DOHH2 (cell line): Measurements from ENCODE around the gene EPG5.
"Not testable (repeated sequence)": the region's sequence is repeated elsewhere in the genome, so short reads cannot be mapped to it uniquely, and the experiment has no call there.

Experiments used
- EZH2phosphoT487 ChIP-seq: fragments of 200-600 bp; sonication (generic); IDR thresholded peaks from 2 replicates; pipeline ENCODE4 v1.6.1; 2017; ENCODE audit warnings: borderline replicate concordance, mild to moderate bottlenecking, antibody characterized with exemption, low read length, moderate library complexity, mixed read lengths
- TF ChIP-seq, protein P1 (sequence below): fragments of 200-600 bp; sonication (generic); IDR thresholded peaks from one replicate; pipeline ENCODE4 v1.5.1; 2014; ENCODE audit warnings: antibody characterized with exemption, mild to moderate bottlenecking, low read depth, low read length; ENCODE audit not compliant: poor library complexity, severe bottlenecking

DNA sequence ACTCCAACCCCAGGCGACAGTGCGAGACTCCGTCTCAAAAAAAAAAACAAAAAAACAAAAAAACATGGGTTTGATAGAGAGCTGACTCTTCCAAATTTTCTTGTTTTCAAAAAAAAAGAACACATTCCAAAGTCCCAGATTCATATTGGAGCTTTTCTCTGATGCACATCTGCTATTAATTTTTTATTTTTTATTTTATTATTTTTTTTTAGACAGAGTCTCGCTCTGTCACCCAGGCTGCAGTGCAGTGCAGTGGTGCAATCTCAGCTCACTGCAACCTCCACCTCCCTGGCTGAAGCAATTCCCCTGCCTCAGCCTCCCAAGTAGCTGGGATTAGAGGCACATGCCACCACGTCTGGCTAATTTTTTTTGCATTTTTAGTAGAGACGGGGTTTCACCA is 25.4 kb upstream of the EPG5 start:
- TF ChIP-seq, protein P1, sequence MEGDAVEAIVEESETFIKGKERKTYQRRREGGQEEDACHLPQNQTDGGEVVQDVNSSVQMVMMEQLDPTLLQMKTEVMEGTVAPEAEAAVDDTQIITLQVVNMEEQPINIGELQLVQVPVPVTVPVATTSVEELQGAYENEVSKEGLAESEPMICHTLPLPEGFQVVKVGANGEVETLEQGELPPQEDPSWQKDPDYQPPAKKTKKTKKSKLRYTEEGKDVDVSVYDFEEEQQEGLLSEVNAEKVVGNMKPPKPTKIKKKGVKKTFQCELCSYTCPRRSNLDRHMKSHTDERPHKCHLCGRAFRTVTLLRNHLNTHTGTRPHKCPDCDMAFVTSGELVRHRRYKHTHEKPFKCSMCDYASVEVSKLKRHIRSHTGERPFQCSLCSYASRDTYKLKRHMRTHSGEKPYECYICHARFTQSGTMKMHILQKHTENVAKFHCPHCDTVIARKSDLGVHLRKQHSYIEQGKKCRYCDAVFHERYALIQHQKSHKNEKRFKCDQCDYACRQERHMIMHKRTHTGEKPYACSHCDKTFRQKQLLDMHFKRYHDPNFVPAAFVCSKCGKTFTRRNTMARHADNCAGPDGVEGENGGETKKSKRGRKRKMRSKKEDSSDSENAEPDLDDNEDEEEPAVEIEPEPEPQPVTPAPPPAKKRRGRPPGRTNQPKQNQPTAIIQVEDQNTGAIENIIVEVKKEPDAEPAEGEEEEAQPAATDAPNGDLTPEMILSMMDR, result not testable (repeated sequence)
- TF ChIP-seq EZH2phosphoT487, result not testable (repeated sequence)
